Esophagus mucosa (tissue), 1 donor: ENCODE measurements around the gene SREK1IP1. TPM values are rescaled to one million over a fixed set of nuclear protein-coding genes. Genes with fewer than 3 reads are reported as not detected.

Experiments used
- ATAC-seq: fragments of 200-7000 bp; cut with Tn5 transposase; one replicate; pipeline ENCODE4 v1.9.1; 2020
- total RNA-seq: library from RNA; stranded (reverse); gene quantifications from one replicate; pipeline ENCODE4 v1.2.4, GENCODE V29; 2023
- donor health status: DM: yes; HTN: yes; CAD: no.

The SREK1IP1 gene
- total RNA-seq, 1 donor from 2014 or later, result 33.5 TPM

GRCh38 chr5:64680289-64680688 is 88.2 kb downstream of the SREK1IP1 start:
- no peak for ATAC-seq

- no peak for ATAC-seq
Measured at GRCh38 chr5:64678374-64678773, 90.1 kb downstream of the SREK1IP1 start.

- ATAC-seq, result no peak
Measured at GRCh38 chr5:64671678-64672077, 96.8 kb downstream of the SREK1IP1 start.

GRCh38 chr5:64670277-64670676 is 98.2 kb downstream of the SREK1IP1 start:
- no peak for ATAC-seq

Other genes starting within 250 kb of the SREK1IP1 start
- not detected for gene SHISAL2B, start 78.2 kb downstream of the SREK1IP1 start, total RNA-seq
- 14.7 TPM for gene CWC27, start 239 bp upstream of the SREK1IP1 start, total RNA-seq